ENCODE measurements around the gene AGPAT4.

AGPAT4 gene

DNA sequence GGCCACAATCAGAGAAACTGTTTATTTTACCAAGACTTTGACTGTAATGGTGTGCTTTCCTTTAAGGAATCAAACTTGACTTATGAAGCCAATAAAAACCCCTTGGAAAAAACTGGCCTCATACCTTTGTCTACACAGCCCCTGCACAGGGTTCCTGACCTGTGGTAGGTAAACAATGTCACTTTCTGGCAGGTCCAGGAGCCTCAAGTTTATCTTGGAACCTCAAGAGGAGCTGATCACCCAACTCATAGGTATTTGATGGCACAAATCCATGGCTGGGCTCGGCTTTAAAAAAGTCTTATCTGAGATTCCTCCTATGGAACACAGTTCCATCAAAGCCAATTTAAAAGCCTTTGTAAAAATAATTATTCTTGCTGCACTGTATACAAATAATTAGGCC lies 61.0 kb downstream of the AGPAT4 start:
- Histone ChIP-seq H3K9ac (ENCODE audit: low read depth, low read length) (no peak overlapping the region), H3K4me2 (ENCODE audit: low read length) (no peak overlapping the region), H3K4me1 (ENCODE audit: control insufficient read depth, insufficient read depth, low read length) (peaks cover 13% of the 10 kb centered on the region), H3K27me3 (ENCODE audit: control insufficient read depth, insufficient read depth, low read length) (no peaks in the 10 kb centered on the region), H3K4me3 (ENCODE audit: low read length) (no peak overlapping the region), H3K36me3 (ENCODE audit: insufficient read depth, low read length) (no peaks in the 10 kb centered on the region), H3K9me3 (replicated peaks; ENCODE audit: low read length) (no peaks in the 10 kb centered on the region)

- H3K36me3 ChIP-seq (ENCODE audit: insufficient read depth, low read length): no peaks in the 10 kb centered on the region
These were observed 62.4 kb downstream of the AGPAT4 start for GRCh38 chr6:161211380-161212035.

GRCh38 chr6:161210857-161211256 lies 63.0 kb downstream of the AGPAT4 start:
- Histone ChIP-seq H3K4me2 (ENCODE audit: low read length) (no peak overlapping the region), H3K4me1 (ENCODE audit: control insufficient read depth, insufficient read depth, low read length) (peaks cover 11% of the 10 kb centered on the region), H3K36me3 (ENCODE audit: insufficient read depth, low read length) (no peaks in the 10 kb centered on the region), H3K9me3 (replicated peaks; ENCODE audit: low read length) (no peaks in the 10 kb centered on the region), H3K9ac (ENCODE audit: low read depth, low read length) (no peak overlapping the region), H3K27me3 (ENCODE audit: control insufficient read depth, insufficient read depth, low read length) (no peaks in the 10 kb centered on the region), H3K4me3 (ENCODE audit: low read length) (no peak overlapping the region)

More at GRCh38 chr6:161211380-161212035, 62.4 kb downstream of the AGPAT4 start:
- no peaks in the 10 kb centered on the region for H3K27me3 ChIP-seq (ENCODE audit: control insufficient read depth, insufficient read depth, low read length)
- H3K4me3 ChIP-seq (ENCODE audit: low read length): no peak overlapping the region
- no peaks in the 10 kb centered on the region for H3K9me3 ChIP-seq (replicated peaks; ENCODE audit: low read length)
- peaks cover 13% of the 10 kb centered on the region for H3K4me1 ChIP-seq (ENCODE audit: control insufficient read depth, insufficient read depth, low read length)
- H3K9ac ChIP-seq (ENCODE audit: low read depth, low read length): no peak overlapping the region
- no peak overlapping the region for H3K4me2 ChIP-seq (ENCODE audit: low read length)

- Histone ChIP-seq H3K4me3 (ENCODE audit: low read length) (no peak overlapping the region), H3K27me3 (ENCODE audit: control insufficient read depth, insufficient read depth, low read length) (no peaks in the 10 kb centered on the region), H3K36me3 (ENCODE audit: insufficient read depth, low read length) (no peaks in the 10 kb centered on the region), H3K9ac (ENCODE audit: low read depth, low read length) (no peak overlapping the region), H3K9me3 (replicated peaks; ENCODE audit: low read length) (no peaks in the 10 kb centered on the region), H3K4me2 (ENCODE audit: low read length) (no peak overlapping the region), H3K4me1 (ENCODE audit: control insufficient read depth, insufficient read depth, low read length) (no peaks in the 10 kb centered on the region)
These were observed 66.7 kb downstream of the AGPAT4 start for GRCh38 chr6:161207200-161207599.

DNA sequence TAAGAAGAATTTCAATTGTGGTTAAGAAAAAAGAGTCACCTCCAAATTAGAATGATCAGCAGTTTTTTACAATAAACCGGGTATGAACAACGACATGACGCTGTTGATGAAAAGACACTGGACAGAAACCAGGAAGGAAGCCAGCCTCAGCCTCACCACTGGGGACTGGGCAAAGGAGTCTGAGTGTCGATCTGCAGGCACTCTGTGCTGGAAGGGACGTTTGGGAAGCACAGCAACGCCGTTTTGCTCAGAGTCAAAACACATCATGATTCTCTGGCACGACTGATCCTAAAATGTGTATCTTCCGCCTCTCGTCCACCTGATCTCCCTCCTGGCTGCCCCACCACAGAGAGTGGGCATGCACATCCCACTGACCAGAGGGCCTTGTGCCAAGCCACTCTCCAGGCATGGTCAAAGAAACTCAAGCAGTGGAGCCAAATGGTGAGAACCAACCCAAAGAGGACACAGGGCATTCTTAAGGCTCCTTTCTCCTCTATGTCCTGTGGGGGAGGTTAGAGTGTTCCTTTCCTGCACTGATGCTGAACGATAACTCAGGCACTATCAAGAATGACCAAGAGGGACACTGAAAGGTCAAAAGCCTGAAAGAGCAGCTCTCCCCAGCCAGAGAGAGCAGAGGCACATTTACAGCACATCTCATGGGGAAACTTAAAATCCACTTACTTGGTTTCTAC lies 68.8 kb downstream of the AGPAT4 start:
- H3K4me1 ChIP-seq (ENCODE audit: control insufficient read depth, insufficient read depth, low read length): no peaks in the 10 kb centered on the region
- H3K4me3 ChIP-seq (ENCODE audit: low read length): no peak overlapping the region
- H3K4me2 ChIP-seq (ENCODE audit: low read length): no peak overlapping the region
- no peak overlapping the region for H3K9ac ChIP-seq (ENCODE audit: low read depth, low read length)
- no peaks in the 10 kb centered on the region for H3K27me3 ChIP-seq (ENCODE audit: control insufficient read depth, insufficient read depth, low read length)
- no peaks in the 10 kb centered on the region for H3K36me3 ChIP-seq (ENCODE audit: insufficient read depth, low read length)
- no peaks in the 10 kb centered on the region for H3K9me3 ChIP-seq (replicated peaks; ENCODE audit: low read length)

GRCh38 chr6:161200610-161201370 lies 73.1 kb downstream of the AGPAT4 start:
- no peaks in the 10 kb centered on the region for H3K27me3 ChIP-seq (ENCODE audit: control insufficient read depth, insufficient read depth, low read length)
- H3K4me2 ChIP-seq (ENCODE audit: low read length): no peak overlapping the region

DNA sequence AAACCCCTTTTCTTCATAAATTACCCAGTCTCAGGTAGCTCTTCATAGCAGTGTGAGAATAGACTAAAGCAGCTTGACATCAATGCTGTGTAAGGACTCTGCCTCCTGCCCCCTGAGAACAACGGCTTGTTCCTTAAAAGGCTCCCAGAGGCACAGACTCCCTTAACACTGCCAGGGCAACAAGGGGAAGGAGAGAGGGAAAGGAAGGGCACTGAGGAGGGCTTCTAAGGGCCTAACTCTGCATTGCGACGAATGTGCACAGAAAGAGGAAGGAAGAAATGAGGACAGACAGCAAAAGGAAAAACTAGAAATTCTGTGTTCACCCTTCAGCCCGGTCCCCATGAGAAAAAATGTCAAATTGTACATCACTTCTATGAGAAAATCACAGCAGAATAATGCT lies 74.0 kb downstream of the AGPAT4 start:
- no peaks in the 10 kb centered on the region for H3K27me3 ChIP-seq (ENCODE audit: control insufficient read depth, insufficient read depth, low read length)
- no peaks in the 10 kb centered on the region for H3K9me3 ChIP-seq (replicated peaks; ENCODE audit: low read length)
- H3K4me2 ChIP-seq (ENCODE audit: low read length): no peak overlapping the region
- no peak overlapping the region for H3K9ac ChIP-seq (ENCODE audit: low read depth, low read length)
- no peaks in the 10 kb centered on the region for H3K4me1 ChIP-seq (ENCODE audit: control insufficient read depth, insufficient read depth, low read length)
- no peaks in the 10 kb centered on the region for H3K36me3 ChIP-seq (ENCODE audit: insufficient read depth, low read length)
- no peak overlapping the region for H3K4me3 ChIP-seq (ENCODE audit: low read length)

More at GRCh38 chr6:161200610-161201370, 73.1 kb downstream of the AGPAT4 start:
- no peak overlapping the region for H3K4me3 ChIP-seq (ENCODE audit: low read length)
- H3K9ac ChIP-seq (ENCODE audit: low read depth, low read length): no peak overlapping the region
- H3K4me1 ChIP-seq (ENCODE audit: control insufficient read depth, insufficient read depth, low read length): no peaks in the 10 kb centered on the region
- H3K36me3 ChIP-seq (ENCODE audit: insufficient read depth, low read length): no peaks in the 10 kb centered on the region
- H3K9me3 ChIP-seq (replicated peaks; ENCODE audit: low read length): no peaks in the 10 kb centered on the region

DNA sequence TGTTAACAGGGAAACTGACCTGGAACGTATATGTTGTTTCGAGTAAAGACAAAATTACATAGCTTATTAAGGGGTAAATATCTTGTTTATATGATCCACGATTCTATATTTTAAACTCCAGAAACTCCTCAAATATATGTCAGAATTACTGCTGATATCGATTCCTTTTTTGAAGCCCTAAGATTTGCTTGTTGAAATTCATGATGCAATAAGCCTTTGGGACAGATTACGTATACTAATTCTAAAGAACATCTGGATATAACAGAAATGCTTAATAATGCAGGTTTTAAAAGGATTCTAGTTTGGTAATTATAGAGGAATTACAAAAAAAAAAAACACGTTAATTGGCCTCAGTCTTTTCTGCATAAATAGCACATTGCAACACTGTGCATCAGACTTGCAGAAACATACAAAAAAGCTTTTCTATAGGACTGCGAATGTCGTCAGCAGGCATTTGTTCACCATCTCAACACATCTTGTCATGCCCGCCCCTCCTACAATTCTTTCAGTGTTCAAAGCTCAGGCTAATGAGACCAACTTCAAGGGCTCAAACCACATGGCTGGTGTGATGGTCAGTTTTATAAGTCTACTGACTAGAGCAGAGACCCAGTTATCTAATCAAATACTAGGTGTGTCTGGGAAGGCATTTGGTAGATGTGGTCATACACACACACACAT lies 74.9 kb downstream of the AGPAT4 start:
- Histone ChIP-seq H3K9me3 (replicated peaks; ENCODE audit: low read length) (no peaks in the 10 kb centered on the region), H3K4me3 (ENCODE audit: low read length) (no peak overlapping the region), H3K9ac (ENCODE audit: low read depth, low read length) (no peak overlapping the region), H3K4me2 (ENCODE audit: low read length) (no peak overlapping the region), H3K36me3 (ENCODE audit: insufficient read depth, low read length) (no peaks in the 10 kb centered on the region), H3K27me3 (ENCODE audit: control insufficient read depth, insufficient read depth, low read length) (no peaks in the 10 kb centered on the region), H3K4me1 (ENCODE audit: control insufficient read depth, insufficient read depth, low read length) (no peaks in the 10 kb centered on the region)

GRCh38 chr6:161198176-161198575 lies 75.7 kb downstream of the AGPAT4 start:
- no peaks in the 10 kb centered on the region for H3K9me3 ChIP-seq (replicated peaks; ENCODE audit: low read length)
- no peak overlapping the region for H3K4me3 ChIP-seq (ENCODE audit: low read length)
- H3K4me1 ChIP-seq (ENCODE audit: control insufficient read depth, insufficient read depth, low read length): no peaks in the 10 kb centered on the region
- no peaks in the 10 kb centered on the region for H3K27me3 ChIP-seq (ENCODE audit: control insufficient read depth, insufficient read depth, low read length)
- H3K36me3 ChIP-seq (ENCODE audit: insufficient read depth, low read length): no peaks in the 10 kb centered on the region
- H3K4me2 ChIP-seq (ENCODE audit: low read length): no peak overlapping the region
- H3K9ac ChIP-seq (ENCODE audit: low read depth, low read length): no peak overlapping the region

GRCh38 chr6:161195386-161195785 lies 78.5 kb downstream of the AGPAT4 start:
- H3K9ac ChIP-seq (ENCODE audit: low read depth, low read length): no peak overlapping the region
- no peak overlapping the region for H3K4me3 ChIP-seq (ENCODE audit: low read length)
- no peaks in the 10 kb centered on the region for H3K27me3 ChIP-seq (ENCODE audit: control insufficient read depth, insufficient read depth, low read length)
- no peaks in the 10 kb centered on the region for H3K4me1 ChIP-seq (ENCODE audit: control insufficient read depth, insufficient read depth, low read length)
- no peaks in the 10 kb centered on the region for H3K36me3 ChIP-seq (ENCODE audit: insufficient read depth, low read length)
- H3K4me2 ChIP-seq (ENCODE audit: low read length): no peak overlapping the region
- H3K9me3 ChIP-seq (replicated peaks; ENCODE audit: low read length): no peaks in the 10 kb centered on the region

- no peak overlapping the region for H3K4me2 ChIP-seq (ENCODE audit: low read length)
- H3K9ac ChIP-seq (ENCODE audit: low read depth, low read length): no peak overlapping the region
- no peak overlapping the region for H3K4me3 ChIP-seq (ENCODE audit: low read length)
- H3K9me3 ChIP-seq (replicated peaks; ENCODE audit: low read length): no peaks in the 10 kb centered on the region
- no peaks in the 10 kb centered on the region for H3K36me3 ChIP-seq (ENCODE audit: insufficient read depth, low read length)
- no peaks in the 10 kb centered on the region for H3K4me1 ChIP-seq (ENCODE audit: control insufficient read depth, insufficient read depth, low read length)
- H3K27me3 ChIP-seq (ENCODE audit: control insufficient read depth, insufficient read depth, low read length): no peaks in the 10 kb centered on the region
These were observed 79.5 kb downstream of the AGPAT4 start for GRCh38 chr6:161194374-161194773.
